Astrocyte (in vitro differentiated cells and primary cell): ENCODE data around the gene TEAD1. TPM values are rescaled to one million over a fixed set of nuclear protein-coding genes. Genes with fewer than 3 reads are reported as not detected.
A peak's percentile ranks its signal among the peaks of the same experiment; 100 is the strongest.

Experiments used
- DNase-seq: peaks from one replicate; pipeline ENCODE4 v3.0.0-alpha.2; 2010; ENCODE audit warnings: low read depth
- FAIRE-seq: peaks from 2 replicates; lab custom pipeline; 2011; peaks lifted over from hg19 to GRCh38; lab: Jason Lieb, UNC
- H2AFZ ChIP-seq: 2 replicates; pipeline ENCODE4 v1.6.0; 2012; ENCODE audit warnings: low read depth, low read length, inconsistent platforms
- H3K27ac ChIP-seq: 2 replicates; pipeline ENCODE4 v1.5.1; 2011; ENCODE audit warnings: low read depth, low read length, inconsistent platforms
- H3K27me3 ChIP-seq: 2 replicates; pipeline ENCODE4 v1.6.0; 2011; ENCODE audit warnings: low read length, inconsistent platforms; ENCODE audit not compliant: insufficient read depth
- H3K36me3 ChIP-seq: 2 replicates; pipeline ENCODE4 v1.5.1; 2011; ENCODE audit warnings: low read length, inconsistent platforms; ENCODE audit not compliant: insufficient read depth
- H3K4me1 ChIP-seq: 2 replicates; pipeline ENCODE4 v1.5.1; 2011; ENCODE audit warnings: low read length, inconsistent platforms; ENCODE audit not compliant: insufficient read depth
- H3K4me2 ChIP-seq: 2 replicates; pipeline ENCODE4 v1.6.0; 2012; ENCODE audit warnings: low read length, inconsistent platforms
- H3K4me3 ChIP-seq: 2 replicates; pipeline ENCODE4 v1.5.1; 2011; ENCODE audit warnings: low read depth, mild to moderate bottlenecking, low read length, inconsistent platforms; ENCODE audit not compliant: insufficient read depth
- H3K79me2 ChIP-seq: 2 replicates; pipeline ENCODE4 v1.6.0; 2012; ENCODE audit warnings: mild to moderate bottlenecking, low read length, inconsistent platforms; ENCODE audit not compliant: insufficient read depth
- H3K9ac ChIP-seq: 2 replicates; pipeline ENCODE4 v1.6.0; 2012; ENCODE audit warnings: mild to moderate bottlenecking, low read length, inconsistent platforms
- H3K9me3 ChIP-seq: 2 replicates; pipeline ENCODE4 v1.5.1; 2012; ENCODE audit warnings: low read depth, mild to moderate bottlenecking, low read length, inconsistent platforms; ENCODE audit not compliant: insufficient read depth
- H4K20me1 ChIP-seq: 2 replicates; pipeline ENCODE4 v1.6.0; 2012; ENCODE audit warnings: low read length, inconsistent platforms; ENCODE audit not compliant: insufficient read depth
- H3K27ac Mint-ChIP-seq: one replicate; pipeline ENCODE4 v1.8.0; 2021; ENCODE audit warnings: mild to moderate bottlenecking, mixed read lengths; ENCODE audit not compliant: unreplicated experiment
- H3K27me3 Mint-ChIP-seq: one replicate; pipeline ENCODE4 v1.8.0; 2021; ENCODE audit warnings: low read depth, mixed read lengths; ENCODE audit not compliant: unreplicated experiment
- H3K36me3 Mint-ChIP-seq: one replicate; pipeline ENCODE4 v1.8.0; 2021; ENCODE audit warnings: low read depth, mixed read lengths; ENCODE audit not compliant: unreplicated experiment
- H3K4me1 Mint-ChIP-seq: one replicate; pipeline ENCODE4 v1.8.0; 2021; ENCODE audit warnings: low read depth, mixed read lengths; ENCODE audit not compliant: unreplicated experiment
- H3K4me3 Mint-ChIP-seq: one replicate; pipeline ENCODE4 v1.8.0; 2021; ENCODE audit warnings: mild to moderate bottlenecking, moderate library complexity, mixed read lengths; ENCODE audit not compliant: unreplicated experiment
- H3K9me3 Mint-ChIP-seq: one replicate; pipeline ENCODE4 v1.8.0; 2021; ENCODE audit warnings: mild to moderate bottlenecking, mixed read lengths; ENCODE audit not compliant: unreplicated experiment
- CTCF ChIP-seq: IDR thresholded peaks from 2 replicates; pipeline ENCODE4 v1.5.1; 2011; ENCODE audit warnings: low read depth, mild to moderate bottlenecking, inconsistent platforms, low read length, moderate library complexity; ENCODE audit not compliant: insufficient read depth
- EZH2 ChIP-seq: IDR thresholded peaks from 2 replicates; pipeline ENCODE4 v1.6.1; 2012; ENCODE audit warnings: mild to moderate bottlenecking, low read length, inconsistent platforms; ENCODE audit not compliant: insufficient read depth
- total RNA-seq: library from RNA; stranded (reverse); gene quantifications from 2 replicates; pipeline ENCODE4 v1.2.1, GENCODE V29; 2021

The TEAD1 gene
- total RNA-seq, 1 donor from 2014 or later = 149 TPM

- no peak for FAIRE-seq
- Histone ChIP-seq H3K4me2 (peak overlapping the region; percentile 45), H3K27me3 (no peaks in the 10 kb centered on the region), H3K36me3 (no peaks in the 10 kb centered on the region), H3K27ac (no peak overlapping the region), H3K9ac (peak overlapping the region; percentile 12), H3K4me1 (peaks cover 24% of the 10 kb centered on the region), H4K20me1 (peaks cover 94% of the 10 kb centered on the region), H3K79me2 (peaks cover 97% of the 10 kb centered on the region), H3K4me3 (no peak overlapping the region), H2AFZ (no peak overlapping the region), H3K9me3 (no peaks in the 10 kb centered on the region)
- Mint-ChIP-seq H3K36me3 (peaks cover 2% of the 10 kb centered on the region), H3K27ac (no peak overlapping the region), H3K9me3 (no peaks in the 10 kb centered on the region), H3K4me1 (peaks cover 36% of the 10 kb centered on the region), H3K4me3 (no peak overlapping the region), H3K27me3 (no peaks in the 10 kb centered on the region)
- no peak for DNase-seq
- TF ChIP-seq EZH2 (no peak), CTCF (no peak)
These were observed 80.5 kb downstream of the TEAD1 start for GRCh38 chr11:12754582-12755234.

- peaks cover 94% of the 10 kb centered on the region for H4K20me1 ChIP-seq
- no peak for FAIRE-seq
- Mint-ChIP-seq H3K4me3 (no peak overlapping the region), H3K4me1 (peaks cover 36% of the 10 kb centered on the region), H3K27ac (no peak overlapping the region), H3K9me3 (no peaks in the 10 kb centered on the region), H3K27me3 (no peaks in the 10 kb centered on the region), H3K36me3 (peaks cover 4% of the 10 kb centered on the region)
- no peaks in the 10 kb centered on the region for H3K27me3 ChIP-seq
- no peaks in the 10 kb centered on the region for H3K9me3 ChIP-seq
- peaks cover 97% of the 10 kb centered on the region for H3K79me2 ChIP-seq
- DNase-seq = no peak
- no peak overlapping the region for H2AFZ ChIP-seq
- no peak overlapping the region for H3K27ac ChIP-seq
- no peak for TF ChIP-seq CTCF
- no peak for TF ChIP-seq EZH2
- no peaks in the 10 kb centered on the region for H3K36me3 ChIP-seq
- H3K9ac ChIP-seq = no peak overlapping the region
- peaks cover 24% of the 10 kb centered on the region for H3K4me1 ChIP-seq
- no peak overlapping the region for H3K4me3 ChIP-seq
- H3K4me2 ChIP-seq = peak overlapping the region; percentile 2
These were observed 81.6 kb downstream of the TEAD1 start for GRCh38 chr11:12755510-12756453.
